Calu3 (cell line): ENCODE data around the gene PIAS3. TPM values are rescaled to one million over a fixed set of nuclear protein-coding genes. Genes with fewer than 3 reads are reported as not detected.

Source experiments
- Bru-seq: library from RNA; stranded (reverse); fragments of 400-500 nt; gene quantifications from one replicate; lab custom pipeline; 2021; lab: Mats Ljungman, UMichigan
- BruChase-seq, 2 experiments: library from RNA; stranded (reverse); fragments of 400-500 nt; gene quantifications; one replicate each; lab custom pipeline; 2021; lab: Mats Ljungman, UMichigan
- BruUV-seq: library from RNA; stranded (reverse); fragments of 400-500 nt; replicated peaks from 2 replicates; lab custom pipeline; 2021; lab: Mats Ljungman, UMichigan
- CTCF ChIA-PET: fragments of 300-600 bp; sonication (Branson Sonifier 250); formaldehyde crosslinking; loops from one replicate; lab custom pipeline; 2022; ENCODE audit warnings: antibody characterized with exemption; lab: Charles Lee
- DNase-seq: peaks from one replicate; pipeline ENCODE4 v3.0.0; 2022
- H3K27ac Mint-ChIP-seq: one replicate; pipeline ENCODE4 v1.8.0; 2022; ENCODE audit warnings: mixed read lengths; ENCODE audit not compliant: unreplicated experiment
- H3K27me3 Mint-ChIP-seq: one replicate; pipeline ENCODE4 v1.8.0; 2022; ENCODE audit warnings: mixed read lengths; ENCODE audit not compliant: unreplicated experiment
- H3K36me3 Mint-ChIP-seq: one replicate; pipeline ENCODE4 v1.8.0; 2022; ENCODE audit warnings: mild to moderate bottlenecking, moderate library complexity, mixed read lengths; ENCODE audit not compliant: insufficient read depth, unreplicated experiment
- H3K4me1 Mint-ChIP-seq: one replicate; pipeline ENCODE4 v1.8.0; 2022; ENCODE audit warnings: mild to moderate bottlenecking, low read depth, mixed read lengths; ENCODE audit not compliant: unreplicated experiment
- H3K4me3 Mint-ChIP-seq: one replicate; pipeline ENCODE4 v1.8.0; 2022; ENCODE audit warnings: mild to moderate bottlenecking, low read depth, moderate library complexity, mixed read lengths; ENCODE audit not compliant: unreplicated experiment
- H3K9me3 Mint-ChIP-seq: one replicate; pipeline ENCODE4 v1.8.0; 2022; ENCODE audit warnings: low read depth, mixed read lengths; ENCODE audit not compliant: unreplicated experiment
- CTCF ChIP-seq: fragments of 200-600 bp; IDR thresholded peaks from one replicate; pipeline ENCODE4 v1.8.0; 2022; ENCODE audit warnings: antibody characterized with exemption; ENCODE audit not compliant: unreplicated experiment
- intact Hi-C: fragments of 100-400 bp; cut with micrococcal nuclease; formaldehyde crosslinking; loops from one replicate; pipeline ENCODE4 v1.10.0; 2022; ENCODE audit not compliant: unreplicated experiment
- long read RNA-seq: library from polyadenylated mRNA; stranded (forward); transcript quantifications from one replicate; pipeline ENCODE4 v2.0.0, GENCODE V29; 2022
- total RNA-seq: library from RNA; stranded (reverse); gene quantifications from 2 replicates; pipeline ENCODE4 v1.2.3, GENCODE V29; 2022

Gene PIAS3
- total RNA-seq (38.3 and 40.1 TPM in 2 replicates), Bru-seq, nascent RNA (percentile 67 among the genes with signal in this experiment), BruChase-seq, experiment 1, labeled RNA remaining after a 6-hour chase (percentile 81 among the genes with signal in this experiment), BruChase-seq, experiment 2, labeled RNA remaining after a 2-hour chase (percentile 84 among the genes with signal in this experiment)
- long read RNA-seq, transcript PIAS3-203 (14 exons, 2,901 nt) = major isoform, 8 of 41 reads
- long read RNA-seq, partial matches to known transcripts = 4 of 41 reads
- long read RNA-seq, other reads (novel, unspliced or antisense) = 29 of 41 reads

GRCh38 chr1:145858901-145859490, at the start of gene PIAS3:
Gene PIAS3, minus strand, starts transcription at chr1:145859081. Its CDS starts 91 bp downstream, at chr1:145858990.
- Mint-ChIP-seq H3K4me1 (peaks cover 9% of the 10 kb centered on the region), H3K27ac (peak within 1 kb of the TSS; percentile 84), H3K27me3 (peaks cover 11% of the 10 kb centered on the region), H3K9me3 (no peaks in the 10 kb centered on the region), H3K36me3 (peaks cover 24% of the 10 kb centered on the region), H3K4me3 (peak within 1 kb of the TSS; percentile 98)
- peak; percentile 98 for DNase-seq
- no peak for TF ChIP-seq CTCF
- intact Hi-C loops = loop anchor here (2.0 kb wide), 1 partner anchor 28 kb away; no protein-coding TSS in a partner anchor
- CTCF ChIA-PET = interaction anchor here (0.5 to 3.1 kb wide), 20 partner anchors 9 to 448 kb away, joined by 3 to 77 read pairs (median 5); partner anchors contain the start of genes ANKRD34A, ANKRD35, LIX1L and NUDT17
- TSS peak; percentile 72 for BruUV-seq

- BruUV-seq = no TSS peak
- no peak for DNase-seq
- H3K36me3 Mint-ChIP-seq = peaks cover 5% of the 10 kb centered on the region
- intact Hi-C loops = no loop called here
- H3K27me3 Mint-ChIP-seq = no peaks in the 10 kb centered on the region
- no peak overlapping the region for H3K4me3 Mint-ChIP-seq
- CTCF ChIA-PET = interaction anchor here (0.7 to 5.5 kb wide), 5 partner anchors 17 to 70 kb away, joined by 3 to 53 read pairs (median 4); partner anchors contain the start of genes NUDT17 and RBM8A
- no peak for TF ChIP-seq CTCF
- no peaks in the 10 kb centered on the region for H3K4me1 Mint-ChIP-seq
- H3K27ac Mint-ChIP-seq = no peak overlapping the region
- H3K9me3 Mint-ChIP-seq = no peaks in the 10 kb centered on the region
Measured at GRCh38 chr1:145908653-145909052, 49.8 kb upstream of the PIAS3 start.

GRCh38 chr1:145906954-145907753, 48.3 kb upstream of the PIAS3 start:
- no peak for DNase-seq
- intact Hi-C loops = no loop called here
- no peak overlapping the region for H3K27ac Mint-ChIP-seq
- peaks cover 5% of the 10 kb centered on the region for H3K36me3 Mint-ChIP-seq
- H3K4me1 Mint-ChIP-seq = no peaks in the 10 kb centered on the region
- BruUV-seq = no TSS peak
- no peaks in the 10 kb centered on the region for H3K27me3 Mint-ChIP-seq
- TF ChIP-seq CTCF = no peak
- no peak overlapping the region for H3K4me3 Mint-ChIP-seq
- CTCF ChIA-PET = interaction anchor here (1.1 to 5.5 kb wide), 2 partner anchors 11 to 15 kb away, joined by 3 to 53 read pairs; partner anchors contain the start of gene PEX11B
- H3K9me3 Mint-ChIP-seq = no peaks in the 10 kb centered on the region
